NCI-H1694 (cell line): ENCODE measurements around the gene CENPP.

Experiments used
- DNase-seq: peaks from one replicate; lab custom pipeline; 2025; lab: John Stamatoyannopoulos, UW

CENPP gene

DNA sequence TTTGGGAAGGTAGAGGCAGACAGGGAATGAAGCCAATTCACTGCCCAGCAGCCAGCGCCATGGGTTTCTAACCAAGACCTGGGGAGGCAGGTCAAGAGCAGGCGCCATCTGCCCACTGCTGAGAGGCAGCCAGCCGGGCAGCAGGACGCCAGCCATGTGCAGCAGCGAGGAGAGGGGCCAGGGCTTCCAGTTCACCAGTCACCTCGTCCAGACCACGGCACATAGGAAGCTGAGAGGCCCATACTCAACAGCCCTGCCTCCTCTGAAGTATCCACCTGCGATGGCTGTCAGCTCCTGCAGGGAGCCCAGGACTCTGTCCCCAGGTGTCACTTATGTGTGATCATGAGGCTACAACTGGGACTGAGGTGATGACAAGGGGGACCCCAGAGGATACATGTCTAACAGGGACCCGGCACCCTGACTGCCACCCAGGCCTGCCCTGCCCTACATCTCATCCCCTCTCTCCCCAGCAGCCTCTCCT is 314.1 kb downstream of the CENPP start:
- DNase-seq = no peak

DNA sequence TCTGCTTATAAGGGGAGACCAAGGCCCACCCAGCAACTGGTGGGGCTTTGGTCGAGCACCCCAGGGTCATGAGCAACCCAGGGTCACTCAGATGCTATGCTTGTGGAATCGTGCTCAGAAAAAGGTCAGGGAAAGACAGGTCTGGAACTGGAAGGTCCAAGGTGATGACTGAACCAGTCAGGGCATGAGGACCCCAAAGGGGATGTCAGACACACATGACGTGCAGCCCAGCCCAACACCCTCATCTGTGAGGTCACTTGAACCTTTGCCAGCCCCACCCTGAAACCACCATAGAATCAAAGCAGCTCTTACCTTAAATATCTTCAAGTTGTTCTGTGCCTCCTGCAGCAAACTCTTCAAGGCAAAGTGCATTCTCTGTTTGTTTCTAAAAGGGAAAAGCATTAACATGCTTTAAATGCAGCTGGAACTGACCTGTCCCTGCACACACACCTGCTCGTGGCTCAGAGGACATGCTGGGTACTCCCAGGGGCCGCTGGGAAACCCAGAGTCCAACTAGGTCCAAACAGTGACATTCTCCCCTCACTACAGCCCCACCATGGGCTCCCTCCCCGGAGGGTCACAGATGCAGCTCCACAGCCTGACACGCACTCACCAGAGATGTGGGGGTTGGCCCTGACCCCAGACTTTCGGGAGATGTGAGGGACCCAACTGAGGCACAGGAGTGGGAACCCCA is 314.8 kb downstream of the CENPP start:
- DNase-seq = no peak

DNA sequence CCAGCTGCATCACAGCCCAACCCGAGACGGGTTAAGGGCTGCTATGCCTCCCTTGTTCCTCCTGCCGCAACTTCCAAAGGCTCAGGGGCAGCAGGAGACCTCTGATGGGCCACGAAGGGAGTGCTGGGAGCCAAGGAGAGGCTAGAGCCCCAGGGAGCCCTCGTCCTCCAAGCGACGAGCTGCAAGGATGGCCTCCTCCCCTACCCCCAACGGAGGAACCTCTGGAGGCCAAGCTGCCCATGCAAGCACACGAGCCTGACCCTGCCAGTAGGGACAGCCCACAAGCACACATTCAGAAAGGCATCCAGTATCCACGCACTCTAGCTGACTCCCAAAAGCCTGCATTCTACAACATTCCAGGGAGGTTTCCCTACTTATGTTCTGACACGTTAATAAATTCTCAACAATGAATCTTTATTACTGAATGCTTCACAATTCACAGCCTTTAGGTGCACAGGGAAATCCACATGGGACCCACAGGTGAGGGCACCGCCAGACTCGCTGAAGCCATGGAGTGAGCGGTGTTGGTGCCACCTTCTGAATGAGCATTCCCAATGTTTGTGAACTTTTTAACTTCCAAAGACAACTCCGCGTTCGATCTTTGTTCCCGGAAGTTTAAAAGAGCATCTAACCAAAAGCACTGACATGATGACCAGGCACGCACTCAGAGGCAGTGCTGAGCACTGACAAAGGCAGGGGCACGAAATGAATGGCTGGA is 315.5 kb downstream of the CENPP start:
- DNase-seq = no peak

DNA sequence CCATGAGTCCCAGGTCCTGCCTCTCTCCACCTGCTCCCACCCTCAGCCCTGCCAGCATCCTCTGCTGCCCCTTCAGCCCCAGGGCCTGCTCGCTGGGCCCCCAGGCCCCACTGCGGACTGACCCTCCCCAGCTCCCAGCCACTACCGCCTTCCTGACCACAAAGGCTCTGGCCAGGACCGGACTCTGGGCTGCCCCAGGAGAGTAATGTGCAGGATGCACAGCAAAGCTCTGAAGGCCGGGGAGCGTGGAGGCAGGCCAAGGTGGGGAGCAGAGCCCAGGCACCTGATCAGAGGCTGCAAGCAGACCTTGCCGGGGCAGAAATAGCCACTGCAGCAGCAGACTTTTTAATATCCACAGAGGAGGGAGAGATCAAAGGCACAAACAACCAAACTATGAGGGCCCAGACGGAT is 316.3 kb downstream of the CENPP start:
- DNase-seq = no peak

DNA sequence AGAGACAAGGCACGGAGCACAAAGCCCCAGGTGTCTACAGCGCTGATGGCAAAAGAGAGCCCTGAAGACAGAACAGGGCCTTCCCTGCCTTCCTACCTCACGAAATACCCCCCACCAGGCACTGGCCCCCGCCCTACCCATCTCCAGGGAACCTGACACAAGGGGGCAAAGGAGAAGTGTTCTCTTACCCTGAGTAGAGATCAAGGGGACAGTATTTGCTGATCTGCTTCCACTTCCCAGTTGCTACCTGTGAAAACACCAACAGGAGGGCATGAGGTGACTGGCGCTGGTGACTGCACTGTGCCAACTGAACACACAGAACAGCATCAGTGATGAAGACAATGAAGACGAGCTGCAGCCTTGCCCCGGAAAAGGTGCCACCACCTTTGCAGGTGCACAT is 316.8 kb downstream of the CENPP start:
- DNase-seq = no peak

DNA sequence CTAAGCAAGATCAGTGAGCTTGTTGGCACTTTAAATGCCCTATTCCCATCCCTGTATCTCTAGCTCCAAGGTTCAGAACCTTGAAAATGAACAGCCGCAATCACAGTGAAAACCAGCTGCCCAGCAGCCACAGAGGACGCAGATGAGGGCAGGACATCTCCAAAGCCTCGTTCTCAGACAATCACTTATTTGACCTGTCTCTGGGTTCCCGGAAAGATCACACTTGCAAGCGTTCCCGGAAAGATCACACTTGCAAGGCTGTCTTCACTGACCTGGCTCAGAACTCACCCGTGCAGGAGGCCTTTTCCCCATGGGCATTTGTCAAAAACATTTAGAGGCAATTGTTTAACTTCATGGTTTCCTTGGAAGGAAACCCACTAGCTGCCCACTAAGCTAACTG is 318.5 kb downstream of the CENPP start:
- DNase-seq = no peak

DNA sequence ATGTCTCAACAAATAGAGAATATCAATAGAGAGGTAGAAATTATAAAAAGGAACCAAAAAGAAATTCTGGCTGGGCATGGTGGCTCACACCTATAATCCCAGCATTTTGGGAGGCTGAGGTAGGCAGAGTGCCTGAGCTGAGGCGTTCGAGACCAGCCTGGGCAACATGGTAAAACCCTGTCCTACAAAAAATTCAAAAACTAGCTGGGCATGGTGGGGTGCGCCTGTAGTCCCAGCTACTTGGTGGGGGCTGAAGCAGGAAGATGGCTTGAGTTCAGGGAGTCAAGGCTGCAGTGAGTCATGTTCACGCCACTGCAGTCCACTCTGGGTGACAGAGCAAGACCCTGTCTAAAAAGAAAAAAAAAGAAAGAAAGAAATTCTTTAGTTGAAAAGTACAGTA is 319.3 kb downstream of the CENPP start:
- no peak for DNase-seq

DNA sequence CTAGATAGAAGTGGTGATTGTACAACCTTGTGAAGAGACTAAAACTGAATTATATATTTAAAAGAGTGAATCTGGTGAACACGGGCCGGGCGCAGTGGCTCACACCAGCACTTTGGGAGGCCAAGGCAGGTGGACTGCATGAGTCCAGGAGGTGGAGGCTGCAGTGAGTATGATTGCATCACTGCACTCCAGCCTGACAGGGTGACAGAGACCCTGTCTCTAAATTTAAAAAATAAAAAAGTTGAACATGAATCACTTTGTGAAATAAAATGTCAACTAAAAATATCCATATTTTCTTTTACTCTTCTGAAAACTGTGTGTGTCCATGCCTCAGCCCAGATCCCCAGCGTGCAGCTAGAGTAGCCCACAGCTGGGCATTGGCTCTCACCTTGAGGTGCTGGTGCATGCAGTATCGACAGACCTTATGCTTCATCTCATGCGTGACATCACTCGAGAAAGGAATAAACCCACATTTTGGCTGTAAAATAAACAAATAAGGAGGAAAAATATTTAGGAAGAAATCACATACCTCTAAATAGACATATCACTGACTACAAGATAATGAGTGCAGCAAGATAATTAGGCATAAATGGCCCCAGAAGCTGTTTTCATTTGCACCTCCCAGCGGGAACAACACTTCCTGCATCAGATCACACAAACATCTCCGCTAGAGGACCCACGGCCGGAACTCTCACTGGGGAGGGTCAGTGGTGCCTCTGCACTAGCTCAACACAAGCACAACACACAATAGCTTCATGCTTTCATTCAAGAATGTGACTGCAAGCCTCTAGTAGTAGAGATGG is 322.1 kb downstream of the CENPP start:
- no peak for DNase-seq

DNA sequence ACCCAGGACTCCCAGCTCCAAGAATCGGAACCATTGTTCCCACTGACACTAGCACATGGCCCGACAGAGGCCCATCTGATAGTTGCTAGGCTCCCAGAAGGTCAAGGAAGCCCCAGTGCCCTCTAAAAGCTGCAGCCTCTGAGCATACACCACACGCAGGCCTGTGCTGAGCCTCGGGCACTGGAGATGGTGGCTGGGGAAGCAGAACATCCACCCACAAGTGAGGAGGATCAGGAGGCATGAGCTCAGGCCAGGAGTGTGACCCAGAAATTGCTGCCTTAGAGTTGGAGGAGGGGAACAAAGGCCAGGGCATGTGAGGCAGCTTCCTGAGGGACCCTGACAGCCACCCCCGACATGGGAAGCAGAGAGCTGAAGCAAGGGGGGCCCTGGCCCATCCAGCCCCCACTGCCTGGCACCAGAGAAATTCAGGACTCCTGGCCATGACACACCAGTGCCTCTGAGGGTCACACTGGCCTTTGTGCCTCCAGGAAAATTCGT is 322.8 kb downstream of the CENPP start:
- DNase-seq = no peak

DNA sequence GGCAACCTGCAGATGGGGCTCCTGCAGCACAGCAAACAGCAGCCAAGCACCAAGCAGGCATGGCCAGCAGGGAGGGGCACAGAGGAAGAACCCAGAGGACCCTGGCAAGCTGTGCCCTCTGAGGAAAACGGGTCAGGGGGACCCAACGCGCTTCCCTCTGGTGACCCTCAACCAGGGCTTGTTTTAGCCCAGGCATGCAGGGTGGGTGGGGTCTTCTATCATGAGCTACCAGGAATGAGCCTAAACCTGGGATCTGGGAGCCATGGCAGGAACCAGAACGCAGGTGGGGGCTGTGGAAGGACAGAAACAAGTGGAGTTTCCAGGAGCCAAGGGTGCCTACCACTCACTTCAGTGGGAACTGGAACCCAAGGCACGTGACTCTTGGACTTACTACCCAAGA is 323.3 kb downstream of the CENPP start:
- no peak for DNase-seq

DNA sequence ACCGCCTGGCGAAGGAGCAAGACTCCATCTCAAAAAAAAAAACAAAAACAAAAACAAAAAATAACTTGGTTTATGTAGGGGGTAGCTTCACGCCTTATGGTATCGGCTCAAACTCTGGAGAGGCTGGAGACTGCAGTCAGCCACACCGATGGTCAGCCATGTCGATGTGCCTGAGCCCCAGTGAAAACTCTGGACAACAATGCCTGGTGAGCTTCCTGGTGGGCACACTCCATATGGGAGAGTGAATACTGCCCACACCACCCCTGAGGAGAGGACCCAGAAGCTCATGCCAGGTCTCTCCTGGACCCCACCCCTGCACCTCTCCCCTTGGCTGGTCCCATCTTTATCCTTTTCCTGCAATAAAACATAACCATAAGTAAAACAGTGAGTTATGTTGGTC is 324.5 kb downstream of the CENPP start:
- no peak for DNase-seq

DNA sequence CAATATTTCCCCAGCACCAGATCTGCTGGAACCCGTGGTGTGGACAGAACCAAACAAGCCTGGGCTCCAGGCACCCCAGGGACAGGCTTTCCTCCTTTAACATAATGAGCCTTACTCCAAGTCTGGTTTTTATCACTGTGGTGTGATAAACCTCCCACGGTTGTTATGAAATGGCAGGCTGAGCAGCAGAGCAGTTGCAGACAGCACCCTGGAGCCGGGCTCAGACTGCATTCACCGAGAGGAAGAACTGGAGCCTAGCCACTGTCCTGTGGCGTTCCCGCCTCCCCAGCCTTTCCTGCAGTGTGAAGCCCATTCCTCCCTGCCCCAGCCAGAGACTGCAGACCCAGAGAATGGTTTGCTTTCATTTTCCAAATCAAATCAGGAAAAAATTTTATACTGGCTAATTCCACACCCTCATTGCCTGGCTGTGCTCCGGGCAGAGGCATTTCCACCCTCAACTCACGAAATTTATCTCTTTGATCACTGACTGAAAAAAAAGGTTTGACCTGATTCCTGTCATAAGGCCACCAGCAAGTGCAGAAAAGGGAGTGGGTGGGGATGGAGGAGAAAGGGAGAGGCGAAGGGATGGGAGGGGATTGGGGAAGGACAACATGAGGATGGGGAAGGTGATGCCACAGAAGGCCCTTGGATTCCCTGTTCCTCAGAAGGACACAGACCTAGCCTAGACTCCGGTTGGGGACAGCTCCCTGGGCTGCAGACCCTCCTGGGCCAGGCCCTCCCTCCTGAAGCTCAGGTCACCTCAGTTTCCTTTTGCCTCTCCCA is 325.3 kb downstream of the CENPP start:
- DNase-seq = no peak

DNA sequence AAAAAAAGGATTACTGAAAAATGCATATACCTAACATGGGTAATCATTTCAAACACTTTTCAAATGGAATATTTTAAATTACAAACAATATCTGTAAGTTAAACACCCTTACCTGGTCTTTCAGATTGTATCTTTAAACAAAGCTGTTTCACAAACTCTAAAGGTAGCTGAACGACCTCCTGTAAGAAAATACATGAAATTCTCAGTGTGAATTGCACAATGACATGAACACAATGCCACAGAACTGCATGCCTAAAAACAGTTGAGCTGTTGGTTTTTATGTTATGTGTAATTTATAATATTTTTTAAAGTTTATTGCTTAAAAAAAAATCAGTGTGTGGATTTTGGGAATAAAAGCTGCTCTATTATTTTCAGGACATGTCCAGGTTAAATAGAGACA is 326.7 kb downstream of the CENPP start:
- DNase-seq = no peak

DNA sequence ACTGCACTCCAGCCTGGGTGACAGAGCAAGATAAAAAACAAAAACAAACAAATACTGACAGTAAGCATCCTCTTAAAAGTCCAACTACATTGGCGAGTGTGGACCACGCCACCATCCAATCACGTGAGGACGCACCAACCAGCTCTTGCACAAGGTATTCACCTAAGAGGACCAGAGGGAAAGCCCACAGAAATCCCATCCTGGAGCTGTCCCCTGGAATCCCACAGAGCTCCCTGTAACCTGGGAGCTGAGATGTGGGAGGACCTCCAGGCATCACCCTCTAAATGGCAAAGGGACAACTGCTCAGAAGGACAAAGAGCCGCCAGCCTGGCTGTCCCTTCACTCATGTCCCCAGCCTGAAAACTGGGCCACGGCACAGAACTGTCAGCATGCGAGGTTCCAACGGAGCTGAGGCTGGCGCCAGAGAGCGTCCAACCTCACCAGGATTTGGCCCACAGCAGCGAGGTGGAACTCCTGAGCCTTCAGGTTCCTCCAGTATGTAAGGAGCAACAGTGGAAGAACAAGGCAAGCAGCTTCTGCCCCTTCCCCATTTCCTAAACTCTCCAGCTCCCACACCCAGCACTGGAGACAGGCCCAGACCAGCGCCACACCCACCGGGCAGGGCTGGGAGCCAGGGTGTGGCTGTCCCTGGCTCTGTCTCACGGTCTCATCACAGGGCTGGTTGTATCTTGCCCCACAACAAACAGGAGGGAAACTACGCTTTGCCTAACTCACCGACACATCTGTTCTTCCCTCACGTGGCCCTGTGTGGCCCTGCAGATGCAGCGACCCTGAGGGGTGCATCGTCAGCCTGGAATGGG is 328.9 kb downstream of the CENPP start:
- DNase-seq = no peak

DNA sequence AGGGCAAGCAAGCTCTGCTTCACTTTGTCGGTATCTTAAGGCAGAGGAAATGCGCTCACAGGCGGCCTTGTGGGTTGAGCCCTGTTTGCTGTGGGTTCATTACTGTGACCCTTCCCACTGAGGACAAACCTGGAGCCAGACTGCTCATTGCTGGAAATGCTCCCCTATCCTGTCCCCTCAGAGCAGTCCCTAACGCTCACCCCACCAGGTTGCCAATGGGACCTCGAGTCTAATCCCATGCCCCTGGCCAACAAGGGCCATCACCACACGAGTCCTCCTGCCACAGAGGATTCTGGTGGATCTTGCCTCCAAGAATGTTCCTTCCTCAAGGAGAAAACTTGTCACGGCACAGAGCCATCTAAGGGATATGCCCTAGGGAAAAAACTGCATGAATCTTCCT is 329.6 kb downstream of the CENPP start:
- DNase-seq = no peak

DNA sequence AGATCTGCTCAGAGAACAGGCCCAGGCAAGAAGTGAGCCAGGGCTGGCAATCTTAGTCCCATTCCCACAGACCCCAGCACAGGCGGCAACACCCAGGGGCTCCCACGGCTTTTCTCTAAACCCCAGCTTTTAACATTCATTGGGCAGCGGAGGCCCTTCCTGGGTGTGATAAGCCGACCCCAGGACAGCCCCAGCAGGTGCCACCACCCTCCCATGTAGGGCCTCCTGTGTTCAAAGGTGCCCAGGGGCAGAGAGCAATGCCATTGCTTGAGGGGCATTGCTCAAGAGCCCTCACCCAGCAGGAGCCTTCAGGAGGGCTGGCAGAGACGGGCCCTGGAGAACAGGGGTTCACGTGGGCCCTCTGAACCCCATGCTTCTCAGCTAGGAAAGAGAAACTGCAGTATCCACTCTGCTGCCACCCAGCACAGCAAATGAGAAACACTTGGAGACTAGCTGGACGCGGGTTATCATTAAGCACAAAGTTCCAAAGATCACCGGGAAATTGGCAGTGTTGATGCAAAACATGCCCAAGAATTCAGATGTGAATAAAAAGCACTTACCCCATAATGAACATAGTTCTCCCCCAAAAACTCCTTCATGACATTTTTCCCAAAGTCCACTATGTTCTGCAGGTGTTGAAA is 330.3 kb downstream of the CENPP start:
- no peak for DNase-seq

DNA sequence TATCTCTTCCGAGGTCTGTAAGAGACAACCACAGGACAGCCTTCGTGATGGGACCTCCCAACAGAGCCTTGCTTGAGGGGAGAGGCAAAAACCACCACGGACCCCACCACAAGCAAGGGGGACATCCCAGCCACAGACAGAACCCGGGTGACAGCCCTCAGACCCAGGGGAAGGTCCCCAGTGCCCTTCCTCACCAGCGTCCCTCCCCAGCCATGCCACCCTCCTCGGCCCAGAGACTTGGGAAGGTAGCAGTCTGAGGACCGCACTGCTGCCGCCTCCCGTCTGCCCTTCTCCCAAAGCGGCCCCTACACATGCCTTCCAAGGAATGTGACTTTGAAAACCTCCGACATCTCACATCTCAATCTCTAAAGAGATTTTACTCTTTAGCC is 330.8 kb downstream of the CENPP start:
- DNase-seq = no peak

DNA sequence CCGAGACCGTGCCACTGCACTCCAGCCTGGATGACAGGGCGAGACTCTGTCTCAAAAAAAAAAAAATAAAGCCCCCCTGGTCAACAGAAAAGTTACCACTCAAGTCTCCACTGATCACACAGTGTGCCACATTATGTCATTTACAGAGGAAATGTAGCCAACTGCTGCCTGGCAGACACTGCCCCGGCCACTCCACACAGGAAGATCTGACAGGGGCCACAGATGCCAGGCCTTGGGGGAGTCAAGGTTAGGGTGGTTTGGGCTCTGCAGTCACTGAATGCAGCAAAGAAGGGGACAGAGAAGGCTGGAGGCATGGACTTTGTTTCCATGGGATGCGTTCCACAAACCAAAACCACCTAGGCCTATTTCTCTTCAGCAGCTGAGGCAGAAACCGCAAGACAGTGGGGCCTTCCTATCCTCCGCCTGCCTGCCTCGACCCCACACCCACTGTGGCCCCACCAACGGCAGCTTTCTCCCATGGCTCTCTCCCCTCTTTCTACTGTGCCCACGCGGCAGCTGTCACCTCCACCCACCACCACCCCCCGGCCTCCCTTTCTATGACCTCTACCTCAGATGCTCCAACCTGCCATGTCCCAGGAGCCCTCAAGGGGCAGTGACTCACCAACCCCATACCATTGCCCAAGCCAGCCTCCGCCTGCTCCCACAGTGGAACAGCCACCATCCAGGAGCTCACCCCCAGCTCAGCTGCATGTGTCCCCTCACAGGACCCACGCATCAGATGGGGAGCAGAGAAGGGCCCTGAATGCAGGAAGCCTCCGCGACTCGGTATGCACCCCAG is 331.7 kb downstream of the CENPP start:
- DNase-seq = no peak

DNA sequence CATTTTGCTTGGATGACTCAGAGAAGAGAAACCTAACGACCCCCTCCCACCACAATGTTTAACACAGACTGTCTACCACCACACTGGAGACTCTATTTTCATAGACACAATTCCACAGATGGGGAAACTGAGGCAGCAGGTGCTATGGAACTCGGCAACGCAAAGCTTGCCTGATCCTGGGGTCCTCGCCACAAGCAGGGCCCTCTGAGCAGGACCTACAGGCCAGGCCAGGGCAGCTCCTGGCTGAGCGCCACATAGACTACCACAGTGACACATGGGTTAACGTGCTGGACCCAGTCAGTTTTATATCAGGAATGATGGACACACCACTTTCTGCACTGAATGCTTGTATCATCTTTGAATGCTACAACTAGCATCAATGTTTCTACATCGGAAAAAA is 332.4 kb downstream of the CENPP start:
- no peak for DNase-seq

DNA sequence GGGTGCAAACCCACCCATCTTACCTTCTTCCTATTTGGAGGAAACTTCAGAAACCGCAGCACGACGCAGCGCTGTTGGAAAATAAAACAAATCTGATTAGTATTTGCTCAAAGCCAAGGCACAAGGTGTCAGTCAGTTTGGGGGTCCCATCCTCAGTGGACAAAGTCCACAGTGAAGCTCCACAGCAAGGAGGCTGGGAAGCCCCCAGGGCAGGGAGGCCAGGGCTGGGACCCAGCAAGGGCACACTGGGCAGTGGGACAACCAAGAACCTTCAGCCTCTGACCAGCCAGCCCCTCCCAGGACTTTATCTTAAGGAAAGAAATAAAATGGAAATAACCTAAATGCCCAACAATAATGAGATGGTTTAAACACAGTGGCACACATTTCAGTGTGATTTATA is 332.9 kb downstream of the CENPP start:
- no peak for DNase-seq
